ENCODE data around the gene HNRNPUL1. TPM values are rescaled to one million over a fixed set of nuclear protein-coding genes. Genes with fewer than 3 reads are reported as not detected.

Gene HNRNPUL1
- total RNA-seq, 1 experiment from 2014 or later, result 201 TPM

GRCh38 chr19:41354343-41354953 lies 90.3 kb downstream of the HNRNPUL1 start (continued):
- TF ChIP-seq, protein P1, sequence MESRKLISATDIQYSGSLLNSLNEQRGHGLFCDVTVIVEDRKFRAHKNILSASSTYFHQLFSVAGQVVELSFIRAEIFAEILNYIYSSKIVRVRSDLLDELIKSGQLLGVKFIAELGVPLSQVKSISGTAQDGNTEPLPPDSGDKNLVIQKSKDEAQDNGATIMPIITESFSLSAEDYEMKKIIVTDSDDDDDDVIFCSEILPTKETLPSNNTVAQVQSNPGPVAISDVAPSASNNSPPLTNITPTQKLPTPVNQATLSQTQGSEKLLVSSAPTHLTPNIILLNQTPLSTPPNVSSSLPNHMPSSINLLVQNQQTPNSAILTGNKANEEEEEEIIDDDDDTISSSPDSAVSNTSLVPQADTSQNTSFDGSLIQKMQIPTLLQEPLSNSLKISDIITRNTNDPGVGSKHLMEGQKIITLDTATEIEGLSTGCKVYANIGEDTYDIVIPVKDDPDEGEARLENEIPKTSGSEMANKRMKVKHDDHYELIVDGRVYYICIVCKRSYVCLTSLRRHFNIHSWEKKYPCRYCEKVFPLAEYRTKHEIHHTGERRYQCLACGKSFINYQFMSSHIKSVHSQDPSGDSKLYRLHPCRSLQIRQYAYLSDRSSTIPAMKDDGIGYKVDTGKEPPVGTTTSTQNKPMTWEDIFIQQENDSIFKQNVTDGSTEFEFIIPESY (IDR thresholded peaks at IDR 0.05; ENCODE audit: extremely low read depth, insufficient replicate concordance, low read length), result no peak
- TF ChIP-seq RAD21 (IDR thresholded peaks at IDR 0.05; ENCODE audit: low read depth) (no peak), JUND (IDR thresholded peaks at IDR 0.05) (no peak), ATF3 (IDR thresholded peaks at IDR 0.05) (no peak), POLR2AphosphoS5 (IDR thresholded peaks at IDR 0.05; ENCODE audit: low read depth, low read length) (no peak), FOSL1 (IDR thresholded peaks at IDR 0.05; ENCODE audit: low read depth) (no peak)

DNA sequence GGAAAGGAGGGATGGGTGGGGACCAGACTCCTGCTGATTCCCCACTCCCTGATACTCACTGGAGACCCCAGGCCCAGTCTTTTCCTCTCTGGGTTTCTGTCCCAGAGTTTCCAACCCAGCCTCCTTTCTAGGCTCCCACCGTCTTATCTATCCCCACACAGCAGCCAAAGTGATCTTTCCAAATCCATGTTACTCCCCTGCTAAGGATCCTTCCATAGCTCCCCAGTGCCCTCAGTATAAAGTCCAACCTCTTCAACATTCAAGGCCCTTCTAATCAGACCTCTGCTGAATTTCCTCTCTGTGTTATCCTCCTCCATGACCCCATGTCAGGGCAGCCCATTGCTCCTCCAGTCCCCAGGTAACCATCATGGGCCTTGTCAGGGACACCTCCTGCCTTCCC lies 90.9 kb downstream of the HNRNPUL1 start:
- no peak overlapping the region for H3K9ac ChIP-seq (ENCODE audit: low read length)
- TF ChIP-seq, protein P1 (IDR thresholded peaks at IDR 0.05; ENCODE audit: extremely low read depth, insufficient replicate concordance, low read length), result no peak
- TF ChIP-seq POLR2A (IDR thresholded peaks at IDR 0.05; ENCODE audit: borderline replicate concordance, extremely low read depth, insufficient read depth, insufficient read length) (no peak), ZFX (IDR thresholded peaks at IDR 0.05) (no peak)
- no peaks in the 10 kb centered on the region for H3K9me3 ChIP-seq (ENCODE audit: control insufficient read depth in 1 of 2, insufficient read depth in 1 of 2, low read depth in 1 of 2, low read length in 2 of 2)
- no peak overlapping the region; the same call in 1 of the 2 replicates for H3K27ac ChIP-seq (ENCODE audit: low read depth, low read length)
- intact Hi-C loops (cut with micrococcal nuclease), result no loop called here
- DNase-seq (ENCODE audit: low read depth, low spot score) (no peak), ATAC-seq (no peak)
- peaks cover 28% of the 10 kb centered on the region; the same call in 1 of the 2 replicates for H3K79me2 ChIP-seq (ENCODE audit: insufficient read depth, low read length)
- peaks cover 11 to 29% of the 10 kb centered on the region in 2 experiments; a peak in 3 of 4 replicates for H3K4me1 ChIP-seq (ENCODE audit: control insufficient read depth in 1 of 2, insufficient read depth in 2 of 2, low read length in 2 of 2)
- RAD21 ChIA-PET (ENCODE audit: low non-redundant PET in 1 of 2, low total read pairs in 2 of 2, uncharacterized antibody in 2 of 2, unreplicated experiment in 2 of 2), result interaction anchor here in 1 of 2 experiments (0.7 kb wide), 1 partner anchor 25 kb away, joined by 3 read pairs; no protein-coding TSS in a partner anchor
- H3K4me3 ChIP-seq (replicated peaks in 1 of 2; ENCODE audit: low read depth in 1 of 2, low read length in 2 of 2), result no peak overlapping the region
- H3K4me2 ChIP-seq (ENCODE audit: low read length), result no peak overlapping the region
- H4K20me1 ChIP-seq (ENCODE audit: insufficient read depth), result no peaks in the 10 kb centered on the region
- CTCF ChIA-PET, result interaction anchor here (1.3 to 5.6 kb wide), 2 partner anchors 10 to 46 kb away, joined by 4 to 54 read pairs; partner anchors contain the start of gene B9D2
- no peak overlapping the region for H2AFZ ChIP-seq (ENCODE audit: low read depth, low read length, poor library complexity, severe bottlenecking)
- no peaks in the 10 kb centered on the region for H3K27me3 ChIP-seq (ENCODE audit: insufficient read depth, low read length)
- no TSS peak for BruUV-seq (replicated peaks)
- H3K9me2 ChIP-seq (ENCODE audit: insufficient read depth), result no peaks in the 10 kb centered on the region
- POLR2A ChIA-PET, result interaction anchor here (1.5 kb wide), 1 partner anchor 9 kb away, joined by 5 read pairs; the partner anchor contains the start of gene B9D2
- no peaks in the 10 kb centered on the region for H3K36me3 ChIP-seq (ENCODE audit: control insufficient read depth in 1 of 2, insufficient read depth in 2 of 2, low read length in 2 of 2)

Data from HCT116 (cell line).